Inflammatory macrophage treated with lipopolysaccharide for 4 hours (primary cell): ENCODE results near the gene CDKN1C.
A peak's percentile ranks its signal among the peaks of the same experiment; 100 is the strongest.

Source experiments
- DNase-seq: peaks from one replicate; pipeline ENCODE4 v3.0.0-alpha.2; 2020

CDKN1C gene

GRCh38 chr11:2887515-2888195, 2.1 kb upstream of the CDKN1C start:
- no peak for DNase-seq

- DNase-seq: no peak
Measured at GRCh38 chr11:2886936-2887335, 1.4 kb upstream of the CDKN1C start.

- DNase-seq: no peak
Measured at GRCh38 chr11:2886191-2886894, 768 bp upstream of the CDKN1C start.

GRCh38 chr11:2885017-2885677, 428 bp downstream of the CDKN1C start:
- peak; percentile 52 for DNase-seq

GRCh38 chr11:2883979-2884815, 1.4 kb downstream of the CDKN1C start:
- no peak for DNase-seq

- no peak for DNase-seq
Measured at GRCh38 chr11:2883640-2883978, 2.0 kb downstream of the CDKN1C start.

GRCh38 chr11:2882396-2883110, 3.0 kb downstream of the CDKN1C start:
- no peak for DNase-seq

GRCh38 chr11:2881981-2882375, 3.6 kb downstream of the CDKN1C start:
- no peak for DNase-seq

- no peak for DNase-seq
Measured at GRCh38 chr11:2881076-2881980, 4.2 kb downstream of the CDKN1C start.

- DNase-seq: no peak
Measured at GRCh38 chr11:2880646-2881045, 4.9 kb downstream of the CDKN1C start.

GRCh38 chr11:2878782-2879181, 6.8 kb downstream of the CDKN1C start:
- no peak for DNase-seq

GRCh38 chr11:2877474-2877873, 8.1 kb downstream of the CDKN1C start:
- no peak for DNase-seq

- no peak for DNase-seq
Measured at GRCh38 chr11:2874963-2875362, 10.6 kb downstream of the CDKN1C start.

- DNase-seq: no peak
Measured at GRCh38 chr11:2870969-2871680, 14.4 kb downstream of the CDKN1C start.

- no peak for DNase-seq
Measured at GRCh38 chr11:2870460-2870859, 15.1 kb downstream of the CDKN1C start.

GRCh38 chr11:2869561-2870427, 15.8 kb downstream of the CDKN1C start:
- DNase-seq: no peak

GRCh38 chr11:2869134-2869526, 16.4 kb downstream of the CDKN1C start:
- no peak for DNase-seq

- no peak for DNase-seq
Measured at GRCh38 chr11:2868506-2869133, 17.0 kb downstream of the CDKN1C start.
